ENCODE data around the gene HDGF.

Gene HDGF

GRCh38 chr1:156741481-156741983 lies 9.9 kb downstream of the HDGF start:
- TF ChIP-seq, protein P1, sequence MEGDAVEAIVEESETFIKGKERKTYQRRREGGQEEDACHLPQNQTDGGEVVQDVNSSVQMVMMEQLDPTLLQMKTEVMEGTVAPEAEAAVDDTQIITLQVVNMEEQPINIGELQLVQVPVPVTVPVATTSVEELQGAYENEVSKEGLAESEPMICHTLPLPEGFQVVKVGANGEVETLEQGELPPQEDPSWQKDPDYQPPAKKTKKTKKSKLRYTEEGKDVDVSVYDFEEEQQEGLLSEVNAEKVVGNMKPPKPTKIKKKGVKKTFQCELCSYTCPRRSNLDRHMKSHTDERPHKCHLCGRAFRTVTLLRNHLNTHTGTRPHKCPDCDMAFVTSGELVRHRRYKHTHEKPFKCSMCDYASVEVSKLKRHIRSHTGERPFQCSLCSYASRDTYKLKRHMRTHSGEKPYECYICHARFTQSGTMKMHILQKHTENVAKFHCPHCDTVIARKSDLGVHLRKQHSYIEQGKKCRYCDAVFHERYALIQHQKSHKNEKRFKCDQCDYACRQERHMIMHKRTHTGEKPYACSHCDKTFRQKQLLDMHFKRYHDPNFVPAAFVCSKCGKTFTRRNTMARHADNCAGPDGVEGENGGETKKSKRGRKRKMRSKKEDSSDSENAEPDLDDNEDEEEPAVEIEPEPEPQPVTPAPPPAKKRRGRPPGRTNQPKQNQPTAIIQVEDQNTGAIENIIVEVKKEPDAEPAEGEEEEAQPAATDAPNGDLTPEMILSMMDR (IDR thresholded peaks at IDR 0.05; ENCODE audit: insufficient read depth, low read depth, low read length, missing control alignments): no peak
- H3K4me3 ChIP-seq (ENCODE audit: low read length): peak overlapping the region; percentile 34
- DNase-seq (ENCODE audit: low read depth): peak; percentile 33

DNA sequence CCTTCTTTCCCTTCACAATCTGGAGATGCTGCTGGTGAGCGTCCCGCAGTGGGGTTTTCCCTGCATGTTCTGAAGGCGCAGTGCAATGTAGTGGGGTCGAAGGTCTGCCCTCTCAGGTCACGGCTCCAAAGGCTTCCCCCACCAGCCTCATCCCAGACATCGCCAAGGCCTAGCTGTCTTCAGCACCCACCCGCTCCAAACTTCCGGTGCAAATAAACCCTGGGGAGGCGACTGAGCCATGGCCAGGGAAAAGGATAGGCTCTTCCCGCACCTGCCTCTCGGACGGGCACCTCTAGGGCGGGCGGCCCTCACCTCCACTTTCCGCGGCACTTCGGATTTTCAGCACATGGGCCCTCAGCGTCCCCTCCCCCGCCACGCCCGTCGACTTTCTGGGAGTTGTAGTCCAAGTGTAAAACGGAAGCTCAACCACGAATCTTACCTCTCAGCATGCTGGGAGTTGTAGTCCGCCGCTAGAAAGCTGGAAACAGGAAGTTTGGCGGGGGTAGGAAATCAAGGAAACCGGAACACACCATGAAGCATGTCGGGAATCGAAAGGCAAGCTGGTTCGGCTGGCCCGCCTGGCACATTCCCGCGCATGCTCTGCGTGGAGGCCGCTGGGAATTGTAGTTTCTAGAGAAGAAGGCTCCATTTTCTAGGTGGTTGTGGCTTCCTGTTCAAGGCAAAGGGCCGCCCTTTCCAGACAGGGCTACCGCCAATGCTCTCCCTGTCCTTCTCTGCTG lies 10.6 kb downstream of the HDGF start, which contains the start of gene MRPL24:
Gene MRPL24 (minus strand): TSS at position 348 of the 740 bp plus-strand sequence. CDS start 2,384 bp downstream, outside the sequence.
- TF ChIP-seq, protein P1 (IDR thresholded peaks at IDR 0.05; ENCODE audit: insufficient read depth, low read depth, low read length, missing control alignments): no peak
- H3K4me3 ChIP-seq (ENCODE audit: low read length): peak within 1 kb of the TSS; percentile 86

DNA sequence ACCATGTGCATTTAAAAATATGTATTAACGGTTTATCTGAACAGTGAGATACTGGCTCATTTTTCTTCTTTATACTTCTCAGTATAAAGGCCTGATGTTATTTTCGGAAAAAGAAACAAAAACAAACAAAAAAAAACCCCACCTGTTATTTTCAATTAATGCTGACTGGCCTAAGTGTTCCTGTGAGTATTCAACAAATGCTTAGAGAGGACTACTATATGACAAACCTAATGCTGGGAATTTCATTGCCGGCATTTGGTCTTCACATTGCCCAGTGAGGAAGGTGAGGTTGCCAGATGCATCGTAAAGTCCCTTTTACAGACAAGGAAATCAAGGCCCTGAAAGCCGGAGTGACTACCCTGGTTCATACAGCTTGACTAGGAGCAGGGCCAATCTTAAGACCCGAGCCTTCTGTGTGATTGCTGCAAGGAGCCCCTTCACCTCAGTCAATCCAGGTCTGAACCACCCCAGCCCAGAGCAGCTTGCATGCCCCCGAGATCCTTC lies 11.2 kb downstream of the HDGF start:
- TF ChIP-seq, protein P1 (IDR thresholded peaks at IDR 0.05; ENCODE audit: insufficient read depth, low read depth, low read length, missing control alignments): no peak
- DNase-seq (ENCODE audit: low read depth): no peak

More for the DNA sequence above, 10.6 kb downstream of the HDGF start, which contains the start of gene MRPL24:
- DNase-seq (ENCODE audit: low read depth): peak; percentile 100

GRCh38 chr1:156738916-156739315 lies 12.6 kb downstream of the HDGF start:
- no peak overlapping the region for H3K4me3 ChIP-seq (ENCODE audit: low read length)
- TF ChIP-seq, protein P1 (IDR thresholded peaks at IDR 0.05; ENCODE audit: insufficient read depth, low read depth, low read length, missing control alignments): no peak
- no peak for DNase-seq (ENCODE audit: low read depth)

More for the DNA sequence above, 11.2 kb downstream of the HDGF start:
- H3K4me3 ChIP-seq (ENCODE audit: low read length): peak overlapping the region; percentile 86

DNA sequence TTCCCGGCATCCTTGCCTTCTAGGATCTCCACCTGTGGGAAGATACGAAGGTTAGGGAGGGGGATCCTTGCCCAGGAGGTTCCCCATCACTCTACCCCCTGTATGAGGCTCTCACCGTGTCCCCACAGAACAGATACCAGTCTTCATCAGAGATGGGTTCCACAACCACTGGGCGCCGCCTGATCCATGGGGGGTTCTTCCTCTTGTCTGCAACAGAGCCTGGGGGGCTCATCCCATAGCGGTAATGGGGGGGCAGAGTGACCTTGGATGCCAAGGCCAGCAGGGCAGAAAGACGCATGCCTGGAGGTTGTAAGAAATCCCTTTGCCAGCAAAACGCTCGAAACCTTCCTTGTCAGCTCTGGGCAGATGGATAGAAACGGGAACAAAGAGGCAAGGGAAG lies 13.1 kb downstream of the HDGF start:
- TF ChIP-seq, protein P1 (IDR thresholded peaks at IDR 0.05; ENCODE audit: insufficient read depth, low read depth, low read length, missing control alignments): no peak
- no peak for DNase-seq (ENCODE audit: low read depth)
- H3K4me3 ChIP-seq (ENCODE audit: low read length): no peak overlapping the region

DNA sequence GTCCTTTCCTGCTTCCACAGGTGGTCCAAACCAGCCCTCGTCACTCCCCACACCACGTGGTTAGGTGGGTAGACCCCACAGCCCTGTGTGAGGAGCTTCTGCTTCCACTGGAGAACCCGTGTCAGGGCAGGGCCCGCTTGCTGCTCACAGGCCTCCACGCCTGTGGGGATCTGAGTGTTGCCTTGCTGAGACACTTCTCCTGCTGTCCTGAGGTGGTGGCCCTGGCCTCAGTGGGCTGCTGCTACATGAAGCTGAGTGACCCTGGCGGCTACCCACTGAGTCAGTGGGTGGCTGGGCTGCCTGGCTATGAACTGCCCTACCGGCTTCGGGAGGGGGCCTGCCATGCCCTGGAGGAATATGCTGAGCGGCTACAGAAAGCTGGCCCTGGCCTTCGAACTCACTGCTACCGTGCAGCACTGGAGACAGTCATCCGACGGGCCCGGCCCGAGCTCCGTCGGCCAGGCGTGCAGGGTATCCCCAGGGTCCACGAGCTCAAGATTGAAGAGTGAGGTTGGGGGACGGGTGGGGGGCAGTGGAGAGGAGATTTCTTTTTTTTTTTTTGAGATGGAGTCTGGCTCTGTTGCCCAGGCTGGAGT lies 17.4 kb downstream of the HDGF start:
- no peak for DNase-seq (ENCODE audit: low read depth)
- H3K4me3 ChIP-seq (ENCODE audit: low read length): no peak overlapping the region
- TF ChIP-seq, protein P1 (IDR thresholded peaks at IDR 0.05; ENCODE audit: insufficient read depth, low read depth, low read length, missing control alignments): no peak

Data from epithelial cell of esophagus (primary cell).